ENCODE measurements around the gene GLDN.
A peak's percentile ranks its signal among the peaks of the same experiment; 100 is the strongest.

The GLDN gene

DNA sequence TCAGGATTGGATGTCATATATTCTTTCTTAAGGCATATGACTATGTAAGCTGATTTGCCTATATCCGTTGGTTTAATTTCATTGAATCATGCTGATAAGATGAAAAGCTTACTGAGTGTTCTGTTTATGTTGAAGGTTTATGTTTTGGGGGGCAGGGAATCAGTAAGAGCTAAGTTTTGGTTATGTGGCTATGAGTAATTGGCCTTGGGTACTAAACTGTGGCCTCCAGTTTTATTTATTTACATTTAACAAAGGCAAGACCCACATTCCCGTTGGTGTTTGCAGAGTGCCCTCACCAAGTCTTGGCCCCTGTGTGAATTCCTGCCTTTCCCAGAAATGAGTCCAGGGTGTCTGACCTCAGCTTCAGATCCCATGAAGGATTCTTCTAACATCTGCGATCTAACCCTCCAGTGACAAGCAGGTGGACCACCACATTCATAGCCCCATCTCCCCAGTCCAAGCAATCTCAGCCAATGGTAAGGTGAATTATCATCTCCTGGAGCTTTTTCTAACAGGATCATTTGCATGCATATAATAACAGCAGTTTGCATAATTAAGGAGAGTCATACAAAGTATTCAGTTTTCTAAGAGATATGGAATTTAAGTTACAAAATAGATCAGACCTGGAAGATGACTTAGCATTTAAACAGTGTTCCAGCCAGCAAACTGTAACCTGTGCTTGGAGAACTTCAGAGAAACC is 27.4 kb downstream of the GLDN start:
- H2BK15ac ChIP-seq (ENCODE audit: low read depth, poor library complexity, severe bottlenecking), result no peak overlapping the region
- H3K4ac ChIP-seq (ENCODE audit: low read depth in 1 of 2, low read length in 2 of 2), result no peak overlapping the region
- no peak overlapping the region for H3K4me3 ChIP-seq (ENCODE audit: insufficient read depth in 1 of 2, low read depth in 1 of 2, low read length in 2 of 2)
- no peak overlapping the region for H2AK5ac ChIP-seq (ENCODE audit: low read length, severe bottlenecking)
- H4K91ac ChIP-seq (ENCODE audit: low read length), result no peak overlapping the region
- H3K36me3 ChIP-seq (ENCODE audit: control insufficient read depth in 1 of 2, insufficient read depth in 2 of 2, low read depth in 1 of 2, low read length in 2 of 2), result no peaks in the 10 kb centered on the region
- H3K9ac ChIP-seq (ENCODE audit: low read length), result peak overlapping the region; percentile 26
- H3K27me3 ChIP-seq (ENCODE audit: control insufficient read depth in 1 of 2, insufficient read depth in 1 of 2, low read length in 2 of 2), result no peaks in the 10 kb centered on the region
- H2AFZ ChIP-seq (ENCODE audit: low read depth, low read length), result no peak overlapping the region
- H2BK120ac ChIP-seq (ENCODE audit: low read depth, low read length), result no peak overlapping the region
- no peak overlapping the region for H3K14ac ChIP-seq (ENCODE audit: low read length in 2 of 2)
- no peak overlapping the region for H3K23ac ChIP-seq (ENCODE audit: low read length in 2 of 2)
- H3K27ac ChIP-seq (ENCODE audit: low read length, poor library complexity, severe bottlenecking), result peak overlapping the region; percentile 25
- H3K4me1 ChIP-seq (ENCODE audit: control insufficient read depth, insufficient read depth, low read depth, low read length), result peaks cover 2% of the 10 kb centered on the region
- DNase-seq, result peak; percentile 88
- H2BK5ac ChIP-seq (ENCODE audit: low read depth, low read length, poor library complexity, severe bottlenecking), result no peak overlapping the region
- H3K9me3 ChIP-seq (ENCODE audit: control insufficient read depth, low read length), result no peaks in the 10 kb centered on the region
- H3K4me2 ChIP-seq (ENCODE audit: low read length, poor library complexity, severe bottlenecking), result no peak overlapping the region
- H4K8ac ChIP-seq (ENCODE audit: low read length), result no peak overlapping the region
- 11% methylated on average over 3 of the region's 3 CpGs for WGBS
- no peaks in the 10 kb centered on the region for H3K79me1 ChIP-seq (replicated peaks; ENCODE audit: low read length, poor library complexity, severe bottlenecking)
- H2BK12ac ChIP-seq (ENCODE audit: low read length in 2 of 2), result no peak overlapping the region
- H3K18ac ChIP-seq (ENCODE audit: low read depth in 1 of 2, low read length in 2 of 2), result peak overlapping the region in 1 of 2 experiments; percentile 48

DNA sequence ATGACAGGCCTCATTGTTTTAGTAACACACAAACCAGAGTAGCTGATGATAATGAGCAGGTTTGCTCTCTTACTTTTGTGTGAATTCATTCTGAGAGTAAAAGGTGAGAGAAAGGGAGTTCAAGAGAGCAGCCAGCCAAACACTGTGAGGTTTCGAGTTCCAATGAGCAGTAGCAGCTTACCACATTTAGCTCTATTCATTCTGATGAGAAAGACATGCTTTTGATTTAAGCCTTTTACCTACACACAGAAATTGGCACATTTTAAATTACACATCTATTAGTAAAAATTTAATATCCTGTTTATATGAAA is 28.0 kb downstream of the GLDN start:
- no peak overlapping the region for H3K4me2 ChIP-seq (ENCODE audit: low read length, poor library complexity, severe bottlenecking)
- no peak overlapping the region for H4K91ac ChIP-seq (ENCODE audit: low read length)
- H3K18ac ChIP-seq (ENCODE audit: low read depth in 1 of 2, low read length in 2 of 2), result peak overlapping the region in 1 of 2 experiments; percentile 48
- H3K27me3 ChIP-seq (ENCODE audit: control insufficient read depth in 1 of 2, insufficient read depth in 1 of 2, low read length in 2 of 2), result no peaks in the 10 kb centered on the region
- 100% methylated on average over 1 of the region's 1 CpG for WGBS
- DNase-seq, result no peak
- no peak overlapping the region for H3K4me3 ChIP-seq (ENCODE audit: insufficient read depth in 1 of 2, low read depth in 1 of 2, low read length in 2 of 2)
- H3K9ac ChIP-seq (ENCODE audit: low read length), result peak overlapping the region; percentile 26
- no peak overlapping the region for H3K23ac ChIP-seq (ENCODE audit: low read length in 2 of 2)
- H2AFZ ChIP-seq (ENCODE audit: low read depth, low read length), result no peak overlapping the region
- H2BK5ac ChIP-seq (ENCODE audit: low read depth, low read length, poor library complexity, severe bottlenecking), result no peak overlapping the region
- no peaks in the 10 kb centered on the region for H3K79me1 ChIP-seq (replicated peaks; ENCODE audit: low read length, poor library complexity, severe bottlenecking)
- no peak overlapping the region for H2AK5ac ChIP-seq (ENCODE audit: low read length, severe bottlenecking)
- H3K9me3 ChIP-seq (ENCODE audit: control insufficient read depth, low read length), result no peaks in the 10 kb centered on the region
- no peak overlapping the region for H3K4ac ChIP-seq (ENCODE audit: low read depth in 1 of 2, low read length in 2 of 2)
- H3K27ac ChIP-seq (ENCODE audit: low read length, poor library complexity, severe bottlenecking), result peak overlapping the region; percentile 25
- no peak overlapping the region for H4K8ac ChIP-seq (ENCODE audit: low read length)
- no peak overlapping the region for H3K14ac ChIP-seq (ENCODE audit: low read length in 2 of 2)
- H2BK120ac ChIP-seq (ENCODE audit: low read depth, low read length), result no peak overlapping the region
- no peak overlapping the region for H2BK15ac ChIP-seq (ENCODE audit: low read depth, poor library complexity, severe bottlenecking)
- H3K36me3 ChIP-seq (ENCODE audit: control insufficient read depth in 1 of 2, insufficient read depth in 2 of 2, low read depth in 1 of 2, low read length in 2 of 2), result no peaks in the 10 kb centered on the region
- peaks cover 2% of the 10 kb centered on the region for H3K4me1 ChIP-seq (ENCODE audit: control insufficient read depth, insufficient read depth, low read depth, low read length)
- no peak overlapping the region for H2BK12ac ChIP-seq (ENCODE audit: low read length in 2 of 2)

DNA sequence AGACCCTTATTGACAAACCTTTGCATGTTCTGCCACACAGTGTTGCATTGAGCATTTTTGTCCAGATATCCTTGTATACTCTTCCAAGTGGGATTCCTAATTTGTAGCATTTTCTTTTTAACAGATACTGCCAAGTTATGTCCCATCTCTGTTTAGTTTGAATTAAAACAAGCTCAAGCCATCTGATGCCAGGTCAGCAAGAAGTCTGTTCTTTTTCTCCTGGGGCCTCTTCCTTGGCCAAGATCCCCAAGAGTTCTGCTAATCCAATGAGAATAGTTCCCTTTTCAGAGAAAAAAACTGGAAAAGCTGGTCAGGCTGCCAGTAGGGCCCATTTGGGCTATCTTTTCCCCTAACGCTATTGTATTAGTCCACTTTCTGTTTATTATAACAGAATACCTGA is 29.8 kb downstream of the GLDN start:
- Histone ChIP-seq H3K4me2 (ENCODE audit: low read length, poor library complexity, severe bottlenecking) (no peak overlapping the region), H4K91ac (ENCODE audit: low read length) (no peak overlapping the region), H3K27ac (ENCODE audit: low read length, poor library complexity, severe bottlenecking) (no peak overlapping the region), H3K14ac (ENCODE audit: low read length in 2 of 2) (no peak overlapping the region), H2AFZ (ENCODE audit: low read depth, low read length) (no peak overlapping the region), H2BK12ac (ENCODE audit: low read length in 2 of 2) (no peak overlapping the region), H4K8ac (ENCODE audit: low read length) (no peak overlapping the region), H3K36me3 (ENCODE audit: control insufficient read depth in 1 of 2, insufficient read depth in 2 of 2, low read depth in 1 of 2, low read length in 2 of 2) (no peaks in the 10 kb centered on the region), H2AK5ac (ENCODE audit: low read length, severe bottlenecking) (no peak overlapping the region), H3K4ac (ENCODE audit: low read depth in 1 of 2, low read length in 2 of 2) (no peak overlapping the region), H2BK5ac (ENCODE audit: low read depth, low read length, poor library complexity, severe bottlenecking) (no peak overlapping the region), H3K4me1 (ENCODE audit: control insufficient read depth, insufficient read depth, low read depth, low read length) (peaks cover 2% of the 10 kb centered on the region), H3K27me3 (ENCODE audit: control insufficient read depth in 1 of 2, insufficient read depth in 1 of 2, low read length in 2 of 2) (no peaks in the 10 kb centered on the region), H3K9me3 (ENCODE audit: control insufficient read depth, low read length) (no peaks in the 10 kb centered on the region), H2BK120ac (ENCODE audit: low read depth, low read length) (no peak overlapping the region), H3K4me3 (ENCODE audit: insufficient read depth in 1 of 2, low read depth in 1 of 2, low read length in 2 of 2) (no peak overlapping the region), H2BK15ac (ENCODE audit: low read depth, poor library complexity, severe bottlenecking) (no peak overlapping the region), H3K79me1 (replicated peaks; ENCODE audit: low read length, poor library complexity, severe bottlenecking) (no peaks in the 10 kb centered on the region), H3K23ac (ENCODE audit: low read length in 2 of 2) (no peak overlapping the region), H3K18ac (ENCODE audit: low read depth in 1 of 2, low read length in 2 of 2) (no peak overlapping the region), H3K9ac (ENCODE audit: low read length) (no peak overlapping the region)
- WGBS, result no CpG with 5 or more reads among the region's 1 CpG
- no peak for DNase-seq

DNA sequence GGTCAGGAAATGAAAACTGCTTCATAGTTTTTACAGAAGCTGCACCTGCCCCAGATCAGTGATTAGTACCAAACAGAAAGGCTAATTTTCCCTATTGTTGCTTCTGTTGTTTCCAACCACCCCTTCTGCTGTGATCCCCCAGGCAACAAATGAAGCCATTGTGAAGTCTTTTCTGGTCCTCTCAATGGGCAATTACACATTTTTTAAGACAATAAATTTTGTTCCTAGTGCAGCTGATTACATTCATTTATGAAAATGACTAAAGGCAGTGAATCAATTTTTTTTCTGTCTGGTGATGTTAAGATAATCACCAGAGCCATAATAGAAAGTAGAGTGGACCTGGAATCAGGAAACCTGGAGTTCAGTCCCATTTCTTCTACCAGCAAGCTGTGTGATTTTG is 32.7 kb downstream of the GLDN start:
- H3K4me1 ChIP-seq (ENCODE audit: control insufficient read depth, insufficient read depth, low read depth, low read length), result no peaks in the 10 kb centered on the region
- H2BK120ac ChIP-seq (ENCODE audit: low read depth, low read length), result no peak overlapping the region
- no peaks in the 10 kb centered on the region for H3K27me3 ChIP-seq (ENCODE audit: control insufficient read depth in 1 of 2, insufficient read depth in 1 of 2, low read length in 2 of 2)
- H3K4ac ChIP-seq (ENCODE audit: low read depth in 1 of 2, low read length in 2 of 2), result no peak overlapping the region
- H3K9ac ChIP-seq (ENCODE audit: low read length), result no peak overlapping the region
- H4K91ac ChIP-seq (ENCODE audit: low read length), result no peak overlapping the region
- no peak overlapping the region for H3K14ac ChIP-seq (ENCODE audit: low read length in 2 of 2)
- H2AK5ac ChIP-seq (ENCODE audit: low read length, severe bottlenecking), result no peak overlapping the region
- H3K4me2 ChIP-seq (ENCODE audit: low read length, poor library complexity, severe bottlenecking), result no peak overlapping the region
- no peak overlapping the region for H3K23ac ChIP-seq (ENCODE audit: low read length in 2 of 2)
- H2BK15ac ChIP-seq (ENCODE audit: low read depth, poor library complexity, severe bottlenecking), result no peak overlapping the region
- no peak overlapping the region for H3K18ac ChIP-seq (ENCODE audit: low read depth in 1 of 2, low read length in 2 of 2)
- no peaks in the 10 kb centered on the region for H3K9me3 ChIP-seq (ENCODE audit: control insufficient read depth, low read length)
- H2BK5ac ChIP-seq (ENCODE audit: low read depth, low read length, poor library complexity, severe bottlenecking), result no peak overlapping the region
- no peak for DNase-seq
- no peak overlapping the region for H4K8ac ChIP-seq (ENCODE audit: low read length)
- H3K36me3 ChIP-seq (ENCODE audit: control insufficient read depth in 1 of 2, insufficient read depth in 2 of 2, low read depth in 1 of 2, low read length in 2 of 2), result no peaks in the 10 kb centered on the region
- H3K4me3 ChIP-seq (ENCODE audit: insufficient read depth in 1 of 2, low read depth in 1 of 2, low read length in 2 of 2), result no peak overlapping the region
- no peak overlapping the region for H3K27ac ChIP-seq (ENCODE audit: low read length, poor library complexity, severe bottlenecking)
- H2AFZ ChIP-seq (ENCODE audit: low read depth, low read length), result no peak overlapping the region
- H2BK12ac ChIP-seq (ENCODE audit: low read length in 2 of 2), result no peak overlapping the region
- H3K79me1 ChIP-seq (replicated peaks; ENCODE audit: low read length, poor library complexity, severe bottlenecking), result no peaks in the 10 kb centered on the region
